Measurements from ENCODE around the gene CHD3. TPM values are rescaled to one million over a fixed set of nuclear protein-coding genes. Genes with fewer than 3 reads are reported as not detected.
A peak's percentile ranks its signal among the peaks of the same experiment; 100 is the strongest.

Gene CHD3
- 5.7 TPM for total RNA-seq

GRCh38 chr17:7888184-7888920 is at the start of gene CHD3:
Gene CHD3, plus strand, starts transcription at chr17:7888789. Its CDS starts 212 bp downstream, at chr17:7889001.
- no peak for DNase-seq (ENCODE audit: low spot score)
- no peak for ATAC-seq

- ATAC-seq (no peak), DNase-seq (ENCODE audit: low spot score) (no peak)
Measured at GRCh38 chr17:7839190-7839875, 49.3 kb upstream of the CHD3 start.

- DNase-seq (ENCODE audit: low spot score), result no peak
- ATAC-seq, result no peak
Measured at GRCh38 chr17:7839876-7840261, 48.7 kb upstream of the CHD3 start.

GRCh38 chr17:7840441-7840840 is 48.1 kb upstream of the CHD3 start:
- DNase-seq (ENCODE audit: low spot score) (no peak), ATAC-seq (no peak)

GRCh38 chr17:7840875-7841274 is 47.7 kb upstream of the CHD3 start:
- no peak for ATAC-seq
- no peak for DNase-seq (ENCODE audit: low spot score)

GRCh38 chr17:7841396-7841914 is 47.1 kb upstream of the CHD3 start:
- ATAC-seq, result peak; percentile 34
- peak; percentile 83 for DNase-seq (ENCODE audit: low spot score)

- ATAC-seq (peak; percentile 61), DNase-seq (ENCODE audit: low spot score) (peak; percentile 94)
Measured at GRCh38 chr17:7841915-7842379, 46.6 kb upstream of the CHD3 start.

- ATAC-seq, result peak; percentile 2
- DNase-seq (ENCODE audit: low spot score), result peak; percentile 72
Measured at GRCh38 chr17:7842380-7843256, 46.0 kb upstream of the CHD3 start.

- no peak for ATAC-seq
- DNase-seq (ENCODE audit: low spot score), result no peak
Measured at GRCh38 chr17:7843257-7843535, 45.4 kb upstream of the CHD3 start.

GRCh38 chr17:7843536-7844291 is 44.9 kb upstream of the CHD3 start:
- peak; percentile 91 for DNase-seq (ENCODE audit: low spot score)
- peak; percentile 61 for ATAC-seq

GRCh38 chr17:7844292-7845154 is 44.1 kb upstream of the CHD3 start:
- ATAC-seq, result peak; percentile 64
- peak; percentile 93 for DNase-seq (ENCODE audit: low spot score)

- ATAC-seq (no peak), DNase-seq (ENCODE audit: low spot score) (no peak)
Measured at GRCh38 chr17:7845359-7846062, 43.1 kb upstream of the CHD3 start.

GRCh38 chr17:7846063-7846735 is 42.4 kb upstream of the CHD3 start:
- no peak for DNase-seq (ENCODE audit: low spot score)
- ATAC-seq, result no peak

GRCh38 chr17:7846765-7847661 is 41.6 kb upstream of the CHD3 start:
- no peak for DNase-seq (ENCODE audit: low spot score)
- no peak for ATAC-seq

- DNase-seq (ENCODE audit: low spot score) (no peak), ATAC-seq (no peak)
Measured at GRCh38 chr17:7848131-7848579, 40.4 kb upstream of the CHD3 start.

GRCh38 chr17:7848739-7849129 is 39.9 kb upstream of the CHD3 start:
- no peak for ATAC-seq
- no peak for DNase-seq (ENCODE audit: low spot score)

- DNase-seq (ENCODE audit: low spot score), result no peak
- ATAC-seq, result no peak
Measured at GRCh38 chr17:7849130-7849750, 39.3 kb upstream of the CHD3 start.

All from left lobe of liver (tissue), 2 donors.